Gastroesophageal sphincter (tissue), 3 donors: ENCODE measurements around the gene CNFN.
A peak's percentile ranks its signal among the peaks of the same experiment; 100 is the strongest.

Source experiments
- EP300 ChIP-seq: sonication (generic); formaldehyde crosslinking; IDR thresholded peaks from one replicate; pipeline ENCODE4 v1.6.1; 2017; ENCODE audit warnings: antibody characterized with exemption, mild to moderate bottlenecking
- POLR2A ChIP-seq, 2 donors: fragments of 450-650 bp; IDR thresholded peaks; one replicate each; pipeline ENCODE4 v1.6.1; 2017; ENCODE audit warnings: antibody characterized with exemption in 2 of 2, mild to moderate bottlenecking in 2 of 2, moderate library complexity in 1 of 2
- TF ChIP-seq, protein P1 (sequence below), 4 experiments: fragments of 200-600 bp in 2 of 4; fragments of 450-650 bp in 2 of 4; sonication (generic) in 1 of 4; IDR thresholded peaks; one replicate each; pipeline ENCODE4 v1.5.1; 2017 to 2019; ENCODE audit warnings: antibody characterized with exemption in 4 of 4, mild to moderate bottlenecking in 2 of 4, moderate library complexity in 2 of 4

DNA sequence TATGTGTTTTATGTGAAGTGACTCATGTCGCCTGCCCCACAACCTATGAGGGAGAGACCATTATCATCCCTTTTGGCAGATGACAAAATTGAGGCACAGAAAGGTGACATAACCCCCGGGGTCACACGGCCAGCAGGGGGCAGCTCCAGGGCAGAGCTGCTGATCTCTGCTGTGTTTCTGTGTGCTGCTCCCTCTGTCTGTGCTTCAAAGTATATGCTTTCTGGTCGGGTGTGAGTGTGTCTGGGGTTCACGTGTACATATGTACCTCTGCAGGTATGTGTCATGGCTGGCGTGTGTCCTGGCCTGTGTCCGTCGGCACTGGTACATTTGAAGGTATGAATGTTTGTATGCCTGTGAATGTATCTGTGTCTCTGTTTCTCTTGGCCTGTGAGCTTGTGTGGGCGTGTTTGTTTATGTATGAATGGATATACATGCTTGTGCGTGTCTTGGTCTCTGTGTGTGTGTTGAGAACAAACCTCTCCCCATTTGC lies 30.0 kb upstream of the CNFN start:
- TF ChIP-seq POLR2A (IDR thresholded peaks at IDR 0.05): no peak
- TF ChIP-seq, protein P1, sequence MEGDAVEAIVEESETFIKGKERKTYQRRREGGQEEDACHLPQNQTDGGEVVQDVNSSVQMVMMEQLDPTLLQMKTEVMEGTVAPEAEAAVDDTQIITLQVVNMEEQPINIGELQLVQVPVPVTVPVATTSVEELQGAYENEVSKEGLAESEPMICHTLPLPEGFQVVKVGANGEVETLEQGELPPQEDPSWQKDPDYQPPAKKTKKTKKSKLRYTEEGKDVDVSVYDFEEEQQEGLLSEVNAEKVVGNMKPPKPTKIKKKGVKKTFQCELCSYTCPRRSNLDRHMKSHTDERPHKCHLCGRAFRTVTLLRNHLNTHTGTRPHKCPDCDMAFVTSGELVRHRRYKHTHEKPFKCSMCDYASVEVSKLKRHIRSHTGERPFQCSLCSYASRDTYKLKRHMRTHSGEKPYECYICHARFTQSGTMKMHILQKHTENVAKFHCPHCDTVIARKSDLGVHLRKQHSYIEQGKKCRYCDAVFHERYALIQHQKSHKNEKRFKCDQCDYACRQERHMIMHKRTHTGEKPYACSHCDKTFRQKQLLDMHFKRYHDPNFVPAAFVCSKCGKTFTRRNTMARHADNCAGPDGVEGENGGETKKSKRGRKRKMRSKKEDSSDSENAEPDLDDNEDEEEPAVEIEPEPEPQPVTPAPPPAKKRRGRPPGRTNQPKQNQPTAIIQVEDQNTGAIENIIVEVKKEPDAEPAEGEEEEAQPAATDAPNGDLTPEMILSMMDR (IDR thresholded peaks at IDR 0.05): peak in 2 of 4 experiments; percentile 31 to 52
- no peak for TF ChIP-seq EP300
